Stomach smooth muscle (tissue), 2 donors: ENCODE results near the gene MAN1C1.

Experiments
- H3K27ac ChIP-seq: one replicate; pipeline ENCODE4 v1.7.0; 2013; ENCODE audit warnings: mild to moderate bottlenecking, low read length, inconsistent platforms
- H3K27me3 ChIP-seq, 2 donors: one replicate each; pipeline ENCODE4 v1.7.0; 2013; ENCODE audit warnings: low read length in 2 of 2; ENCODE audit not compliant: insufficient read depth in 2 of 2, control insufficient read depth in 1 of 2
- H3K36me3 ChIP-seq, 2 donors: one replicate each; pipeline ENCODE4 v1.7.0; 2013; ENCODE audit warnings: low read length in 2 of 2; ENCODE audit not compliant: control insufficient read depth in 2 of 2, insufficient read depth in 2 of 2
- H3K4me1 ChIP-seq: one replicate; pipeline ENCODE4 v1.7.0; 2013; ENCODE audit warnings: low read length; ENCODE audit not compliant: control insufficient read depth, insufficient read depth
- H3K4me3 ChIP-seq, 2 donors: one replicate each; pipeline ENCODE4 v1.7.0; 2013; ENCODE audit warnings: low read length in 2 of 2
- H3K9ac ChIP-seq, 2 donors: one replicate each; pipeline ENCODE4 v1.7.0; 2013; ENCODE audit warnings: low read length in 2 of 2, mild to moderate bottlenecking in 1 of 2
- H3K9me3 ChIP-seq, 2 donors: one replicate each; pipeline ENCODE4 v1.7.0; 2013; ENCODE audit warnings: low read length in 2 of 2; ENCODE audit not compliant: control insufficient read depth in 2 of 2
- donor health status: healthy.
- donor health status: Pancreatic carcinoma.

MAN1C1 gene

DNA sequence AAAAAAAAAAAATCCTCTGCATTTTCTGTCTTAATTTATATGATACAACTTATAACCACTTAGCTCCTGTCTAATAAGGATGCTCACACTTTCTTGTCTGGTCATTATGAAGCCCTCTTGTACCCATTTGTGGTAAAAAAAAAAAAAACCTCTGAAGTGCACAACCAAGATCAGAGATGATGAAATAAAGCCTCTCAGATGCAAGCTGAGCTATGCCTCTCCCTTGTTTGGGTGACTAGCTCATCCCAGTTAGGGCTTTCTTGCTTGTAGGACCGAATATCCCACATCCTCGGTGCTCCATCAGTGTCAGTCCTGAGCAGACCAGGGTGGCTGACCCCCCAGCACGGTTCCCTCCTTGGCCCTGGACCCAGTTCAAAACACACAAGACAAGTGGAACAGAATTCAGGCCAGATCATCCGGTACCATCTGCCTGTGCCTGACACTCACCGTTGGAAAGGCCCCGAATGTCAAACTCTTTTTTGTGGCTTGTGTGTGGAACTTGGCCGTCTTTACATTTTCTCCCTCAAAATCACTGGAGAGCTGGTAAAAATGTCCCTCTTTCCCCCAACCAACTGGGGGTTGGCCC lies 177.1 kb downstream of the MAN1C1 start:
- Histone ChIP-seq H3K4me3 (no peak overlapping the region), H3K9me3 (no peaks in the 10 kb centered on the region), H3K27ac (no peak overlapping the region), H3K9ac (no peak overlapping the region), H3K4me1 (peaks cover 19% of the 10 kb centered on the region), H3K36me3 (no peaks in the 10 kb centered on the region), H3K27me3 (no peaks in the 10 kb centered on the region)

DNA sequence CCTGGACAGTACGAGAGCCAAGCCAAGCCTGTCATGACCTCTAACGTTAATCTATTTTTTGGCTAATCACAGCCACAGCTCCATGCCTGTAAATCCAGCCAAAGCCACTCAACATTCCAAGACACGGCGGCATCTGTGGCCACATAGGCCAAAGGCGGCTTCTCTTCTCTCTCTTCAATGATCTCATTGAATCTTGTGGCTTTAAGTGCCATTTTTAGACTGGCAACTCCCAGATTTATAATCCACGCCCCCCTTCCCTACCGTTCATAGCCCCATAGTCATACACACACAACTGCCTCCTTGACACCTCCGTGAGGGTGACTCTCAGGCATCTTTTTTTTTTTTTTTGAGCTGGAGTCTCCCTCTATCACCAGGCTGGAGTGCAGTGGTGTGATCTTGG lies 177.7 kb downstream of the MAN1C1 start:
- no peak overlapping the region for H3K27ac ChIP-seq
- H3K36me3 ChIP-seq: no peaks in the 10 kb centered on the region
- H3K4me1 ChIP-seq: peaks cover 23% of the 10 kb centered on the region
- H3K9ac ChIP-seq: no peak overlapping the region
- no peak overlapping the region for H3K4me3 ChIP-seq
- no peaks in the 10 kb centered on the region for H3K27me3 ChIP-seq
- H3K9me3 ChIP-seq: no peaks in the 10 kb centered on the region

DNA sequence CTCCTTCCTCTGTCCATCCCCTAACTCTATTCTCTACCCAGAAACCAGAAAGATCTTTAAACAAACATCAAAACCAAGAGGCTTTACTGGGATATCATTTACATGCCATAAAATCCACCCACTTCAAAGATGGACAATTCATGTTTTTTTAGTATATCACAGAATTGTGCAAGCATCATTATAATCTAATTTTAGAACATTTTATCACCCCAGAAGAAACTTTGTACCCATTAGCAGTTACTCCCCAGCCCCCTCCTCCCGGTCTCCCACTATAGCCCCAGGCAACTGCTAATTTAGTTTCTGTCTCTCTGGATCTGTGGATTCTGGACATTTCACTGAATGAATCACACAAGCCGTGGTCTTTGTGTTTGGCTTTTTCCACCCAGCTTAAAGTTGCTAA lies 178.6 kb downstream of the MAN1C1 start:
- H3K4me3 ChIP-seq: no peak overlapping the region
- no peaks in the 10 kb centered on the region for H3K36me3 ChIP-seq
- no peaks in the 10 kb centered on the region for H3K9me3 ChIP-seq
- no peaks in the 10 kb centered on the region for H3K27me3 ChIP-seq
- peaks cover 28% of the 10 kb centered on the region for H3K4me1 ChIP-seq
- H3K9ac ChIP-seq: no peak overlapping the region
- H3K27ac ChIP-seq: no peak overlapping the region

- Histone ChIP-seq H3K9ac (peak overlapping the region in 1 of 2 donors; percentile 47), H3K27me3 (no peaks in the 10 kb centered on the region), H3K27ac (no peak overlapping the region), H3K9me3 (no peaks in the 10 kb centered on the region), H3K4me1 (peaks cover 35% of the 10 kb centered on the region), H3K36me3 (no peaks in the 10 kb centered on the region), H3K4me3 (peak overlapping the region in 1 of 2 donors; percentile 47)
These were observed 179.6 kb downstream of the MAN1C1 start for GRCh38 chr1:25795946-25796810.

- H3K4me3 ChIP-seq: peak overlapping the region in 1 of 2 donors; percentile 47
- no peaks in the 10 kb centered on the region for H3K27me3 ChIP-seq
- H3K4me1 ChIP-seq: peaks cover 37% of the 10 kb centered on the region
- H3K27ac ChIP-seq: no peak overlapping the region
- H3K9ac ChIP-seq: peak overlapping the region in 1 of 2 donors; percentile 47
- H3K36me3 ChIP-seq: no peaks in the 10 kb centered on the region
- H3K9me3 ChIP-seq: no peaks in the 10 kb centered on the region
These were observed 180.3 kb downstream of the MAN1C1 start for GRCh38 chr1:25796811-25797458.

DNA sequence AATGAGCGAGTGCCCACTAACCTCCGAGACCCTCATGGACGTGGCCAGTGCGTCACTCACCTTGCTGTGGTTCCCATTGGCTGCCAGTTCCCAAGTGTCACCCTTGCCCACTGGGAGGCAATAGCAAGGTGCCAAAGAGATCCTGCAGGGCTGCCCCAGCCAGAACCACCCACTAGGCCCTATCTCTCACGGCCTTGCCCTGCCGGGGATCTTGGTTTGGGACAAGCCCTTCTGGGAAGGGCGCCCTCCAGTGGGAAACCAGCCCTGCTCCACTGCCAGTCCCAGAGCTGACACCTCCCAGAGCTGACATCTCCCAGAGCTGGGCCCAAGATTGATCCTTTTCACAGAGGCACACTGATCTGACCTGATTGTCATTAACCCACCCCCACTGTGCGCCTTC lies 181.3 kb downstream of the MAN1C1 start:
- Histone ChIP-seq H3K4me3 (no peak overlapping the region), H3K36me3 (no peaks in the 10 kb centered on the region), H3K9me3 (no peaks in the 10 kb centered on the region), H3K4me1 (peaks cover 43% of the 10 kb centered on the region), H3K9ac (no peak overlapping the region), H3K27ac (no peak overlapping the region), H3K27me3 (no peaks in the 10 kb centered on the region)

DNA sequence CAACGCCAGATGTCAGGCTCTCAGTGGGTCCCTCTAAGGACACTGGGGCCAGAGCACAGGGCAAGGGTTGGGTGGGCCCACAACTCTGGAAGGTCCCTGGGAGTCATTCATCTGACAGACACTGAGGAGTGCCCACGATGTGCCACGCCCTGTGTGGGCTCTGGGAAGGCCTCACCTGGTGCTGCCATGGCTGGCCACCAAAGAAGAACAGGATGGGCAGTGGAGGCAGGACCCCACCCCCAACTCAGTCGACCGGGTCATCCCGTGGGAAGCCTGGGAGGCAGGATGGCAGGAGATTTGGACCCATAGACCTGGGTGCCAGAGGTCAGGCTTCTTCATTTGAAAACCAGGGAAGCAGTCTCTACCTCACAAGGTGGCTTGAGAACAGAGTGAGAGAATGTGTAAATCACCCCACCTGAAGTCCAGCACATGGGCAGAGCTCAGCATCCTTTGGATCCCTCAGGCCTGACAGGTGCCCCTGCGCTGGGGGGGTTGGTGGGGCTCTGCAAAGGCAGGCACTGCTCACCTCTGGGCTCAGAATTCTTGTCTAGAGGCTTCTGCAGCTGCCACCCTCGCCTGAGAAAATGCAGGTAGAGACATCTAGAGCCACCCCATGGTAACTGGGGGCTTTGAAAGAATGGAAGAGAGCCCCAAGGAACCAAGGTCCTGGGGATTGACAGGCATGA lies 182.2 kb downstream of the MAN1C1 start:
- Histone ChIP-seq H3K27me3 (no peaks in the 10 kb centered on the region), H3K36me3 (no peaks in the 10 kb centered on the region), H3K9ac (no peak overlapping the region), H3K4me1 (peaks cover 44% of the 10 kb centered on the region), H3K9me3 (no peaks in the 10 kb centered on the region), H3K27ac (peak overlapping the region; percentile 75), H3K4me3 (no peak overlapping the region)

DNA sequence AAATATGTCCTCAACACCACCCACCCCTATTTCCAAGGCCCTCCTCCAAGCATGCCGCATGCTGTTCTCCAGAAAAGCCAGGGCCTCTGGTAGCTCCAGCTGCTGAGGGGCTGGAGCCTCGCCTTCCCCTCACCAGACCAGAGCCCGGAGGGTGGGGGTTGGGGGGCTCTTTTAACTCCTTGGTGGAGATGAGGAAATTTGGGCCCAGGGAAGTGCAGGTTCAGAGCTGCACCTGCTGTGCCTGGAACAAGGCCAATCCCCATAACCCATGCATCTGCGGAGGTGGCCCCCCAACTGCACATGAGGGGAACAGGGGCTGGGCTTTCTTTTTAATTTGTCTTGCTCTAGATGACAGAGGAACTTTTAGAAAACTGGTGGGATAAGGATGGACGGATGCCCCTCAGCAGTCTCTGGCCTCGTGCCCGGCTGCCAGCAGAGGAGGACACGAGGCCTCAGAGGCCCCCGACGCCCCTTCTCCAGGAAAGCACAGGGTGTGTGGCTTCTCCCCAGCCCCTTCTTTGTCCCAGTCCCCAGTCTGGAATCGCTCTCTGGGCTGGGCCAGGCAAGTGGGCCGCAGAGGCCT lies 182.9 kb downstream of the MAN1C1 start:
- peak overlapping the region; percentile 75 for H3K27ac ChIP-seq
- no peaks in the 10 kb centered on the region for H3K36me3 ChIP-seq
- H3K9ac ChIP-seq: peak overlapping the region; percentile 75 to 76
- no peaks in the 10 kb centered on the region for H3K27me3 ChIP-seq
- H3K4me1 ChIP-seq: peaks cover 48% of the 10 kb centered on the region
- peak overlapping the region; percentile 42 to 74 for H3K4me3 ChIP-seq
- no peaks in the 10 kb centered on the region for H3K9me3 ChIP-seq

DNA sequence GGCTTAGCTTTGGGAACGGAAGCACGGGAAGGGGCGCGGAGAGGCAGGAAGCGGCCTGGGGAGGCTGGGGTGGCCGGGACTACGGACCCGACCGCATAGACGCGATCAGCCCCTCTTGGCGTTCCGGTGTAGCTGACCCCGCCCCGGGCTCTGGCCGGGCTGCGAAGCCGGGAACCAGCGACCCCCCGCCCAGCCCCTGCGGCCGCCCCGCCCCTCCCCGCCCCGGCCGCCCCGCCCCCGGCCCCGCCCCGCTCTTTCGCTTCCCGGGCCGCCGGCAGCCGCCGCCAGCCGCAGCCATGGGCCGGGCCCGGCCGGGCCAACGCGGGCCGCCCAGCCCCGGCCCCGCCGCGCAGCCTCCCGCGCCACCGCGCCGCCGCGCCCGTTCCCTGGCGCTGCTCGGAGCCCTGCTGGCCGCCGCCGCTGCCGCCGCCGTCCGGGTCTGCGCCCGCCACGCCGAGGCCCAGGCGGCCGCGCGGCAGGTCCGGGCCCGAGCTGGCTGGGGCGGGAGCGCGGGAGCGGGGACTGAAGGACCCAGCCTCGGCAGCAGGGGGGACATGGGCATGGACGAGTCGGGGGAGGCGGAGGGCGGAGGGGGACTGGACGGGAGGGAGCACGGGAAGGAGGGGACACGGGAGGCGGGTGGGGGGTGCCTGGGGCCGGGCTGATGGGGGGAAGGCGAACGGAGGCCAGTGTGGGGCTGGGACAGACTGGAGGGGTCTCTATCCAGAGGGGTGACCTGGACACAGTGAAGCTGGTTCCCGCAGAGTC lies 183.5 kb downstream of the MAN1C1 start, which contains the start of gene SELENON:
SELENON (plus strand) TSS at position 259 of the 768 bp plus-strand sequence; CDS start at position 297, 38 bp downstream.
- H3K27ac ChIP-seq: peak within 1 kb of the TSS; percentile 75
- H3K9ac ChIP-seq: peak within 1 kb of the TSS; percentile 75 to 76
- peak within 1 kb of the TSS; percentile 63 to 84 for H3K4me3 ChIP-seq
- H3K9me3 ChIP-seq: no peaks in the 10 kb centered on the region
- H3K27me3 ChIP-seq: no peaks in the 10 kb centered on the region
- H3K4me1 ChIP-seq: peaks cover 53% of the 10 kb centered on the region
- H3K36me3 ChIP-seq: peaks cover under 1 to 3% of the 10 kb centered on the region in 2 donors
